Ovary (tissue), 9 donors: ENCODE results near the gene TLE4. TPM values are rescaled to one million over a fixed set of nuclear protein-coding genes. Genes with fewer than 3 reads are reported as not detected.

ENCODE experiments used
- DNase-seq, 5 donors: peaks; one replicate each; pipeline ENCODE4 v3.0.0-alpha.2; 2019 to 2020
- H3K27ac ChIP-seq, 2 donors: fragments of 200-600 bp; one replicate each; pipeline versions ENCODE4 v1.5.1 to v1.8.0; 2019 to 2022
- H3K27me3 ChIP-seq: fragments of 200-600 bp; one replicate; pipeline ENCODE4 v1.8.0; 2022
- H3K36me3 ChIP-seq: fragments of 200-600 bp; sonication (generic); one replicate; pipeline ENCODE4 v1.5.1; 2019
- H3K4me1 ChIP-seq: one replicate; pipeline ENCODE4 v1.8.1; 2013; ENCODE audit warnings: mild to moderate bottlenecking, moderate library complexity; ENCODE audit not compliant: insufficient read depth
- H3K4me3 ChIP-seq: fragments of 200-600 bp; sonication (generic); one replicate; pipeline ENCODE4 v1.5.1; 2017
- H3K9me3 ChIP-seq, 2 donors: fragments of 200-600 bp in 1 of 2; sonication (generic) in 1 of 2; one replicate each; pipeline versions ENCODE4 v1.5.1 to v1.8.1; 2013 to 2019; ENCODE audit warnings: mild to moderate bottlenecking in 1 of 2, moderate library complexity in 1 of 2
- EP300 ChIP-seq: sonication (generic); formaldehyde crosslinking; IDR thresholded peaks from one replicate; pipeline ENCODE4 v1.6.1; 2017; ENCODE audit warnings: antibody characterized with exemption
- POLR2A ChIP-seq: fragments of 450-650 bp; IDR thresholded peaks from one replicate; pipeline ENCODE4 v1.6.1; 2017; ENCODE audit warnings: antibody characterized with exemption, mild to moderate bottlenecking, moderate library complexity
- WGBS, 3 donors: extraction: QIAGEN DNeasy Blood & Tissue Kit in 1 of 3; methylation state at CpG; one replicate each; pipeline versions ENCODE4 v1.1.5 to v1.1.7; 2013 to 2017; 5-methylcytosine and 5-hydroxymethylcytosine counted together
- intact Hi-C, 4 donors: fragments of 100-400 bp; cut with DNase I; formaldehyde crosslinking; loops; one replicate each; pipeline versions ENCODE4 v1.11.0 to v1.15.1; 2022 to 2023
- polyA plus RNA-seq, 2 donors: library from polyadenylated mRNA; stranded (reverse); fragments of 200-250 nt in 1 of 2; fragments of 350-450 nt in 1 of 2; fragmentation: Illumina TruSeq in 1 of 2; extraction: RNeasy Lipid Tissue Mini Kit (QIAGEN cat#74804) in 1 of 2; gene quantifications; one replicate each; pipeline ENCODE4 v1.2.3, GENCODE V29; 2013 to 2014
- total RNA-seq, 7 donors: library from RNA; depleted of rRNA in 2 of 7; stranded (reverse); fragments of >200 nt in 2 of 7; fragmentation: NEBNext Ultra II Directional in 3 of 7; extraction: Animal tissue kit (Norgen Biotek cat#: 25700) in 3 of 7; gene quantifications; one replicate each; pipeline versions ENCODE4 v1.1.0 to v1.2.4, GENCODE V29; 2016 to 2023
- TF ChIP-seq, protein P1 (sequence below), 3 donors: fragments of 450-650 bp in 2 of 3; fragments of 200-600 bp in 1 of 3; IDR thresholded peaks; one replicate each; pipeline versions ENCODE4 v1.5.1 to v1.8.0; 2016 to 2022; ENCODE audit warnings: antibody characterized with exemption in 3 of 3, mild to moderate bottlenecking in 1 of 3
- donor health status: DM: no; HTN: no; CAD: no; lungs with moderate emphysema.
- donor health status: DM: no; HTN: no; CAD: no.
- donor health status: Bipolar disorder and iron deficiency.
- donor health status: DM: yes; HTN: yes; CAD: no.
- donor health status: DM: no; HTN: no; CAD: no.
- donor health status: DM: yes; HTN: yes; CAD: no.

The TLE4 gene
- total and polyA plus RNA-seq, 9 donors, result 34.6 to 67.5 (median 54.6) TPM

- 21 to 29% (median 24%) methylated on average over 18 of the region's 18 CpGs for WGBS, 3 donors
- Histone ChIP-seq H3K36me3 (no peaks in the 10 kb centered on the region), H3K27ac (peak overlapping the region in 1 of 2 donors; percentile 72), H3K4me1 (no peaks in the 10 kb centered on the region), H3K9me3 (no peaks in the 10 kb centered on the region), H3K4me3 (peak overlapping the region; percentile 68), H3K27me3 (no peaks in the 10 kb centered on the region)
- TF ChIP-seq, protein P1, sequence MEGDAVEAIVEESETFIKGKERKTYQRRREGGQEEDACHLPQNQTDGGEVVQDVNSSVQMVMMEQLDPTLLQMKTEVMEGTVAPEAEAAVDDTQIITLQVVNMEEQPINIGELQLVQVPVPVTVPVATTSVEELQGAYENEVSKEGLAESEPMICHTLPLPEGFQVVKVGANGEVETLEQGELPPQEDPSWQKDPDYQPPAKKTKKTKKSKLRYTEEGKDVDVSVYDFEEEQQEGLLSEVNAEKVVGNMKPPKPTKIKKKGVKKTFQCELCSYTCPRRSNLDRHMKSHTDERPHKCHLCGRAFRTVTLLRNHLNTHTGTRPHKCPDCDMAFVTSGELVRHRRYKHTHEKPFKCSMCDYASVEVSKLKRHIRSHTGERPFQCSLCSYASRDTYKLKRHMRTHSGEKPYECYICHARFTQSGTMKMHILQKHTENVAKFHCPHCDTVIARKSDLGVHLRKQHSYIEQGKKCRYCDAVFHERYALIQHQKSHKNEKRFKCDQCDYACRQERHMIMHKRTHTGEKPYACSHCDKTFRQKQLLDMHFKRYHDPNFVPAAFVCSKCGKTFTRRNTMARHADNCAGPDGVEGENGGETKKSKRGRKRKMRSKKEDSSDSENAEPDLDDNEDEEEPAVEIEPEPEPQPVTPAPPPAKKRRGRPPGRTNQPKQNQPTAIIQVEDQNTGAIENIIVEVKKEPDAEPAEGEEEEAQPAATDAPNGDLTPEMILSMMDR (IDR thresholded peaks at IDR 0.05), result no peak
- no peak for TF ChIP-seq EP300
- no peak for TF ChIP-seq POLR2A
- DNase-seq, result peak in 1 of 5 donors; percentile 21
- intact Hi-C loops, result loop anchor here in 2 of 4 donors (10.0 kb wide), 1 partner anchor 245 kb away; no protein-coding TSS in a partner anchor
Measured at GRCh38 chr9:79569814-79570447, 1.8 kb upstream of the TLE4 start.

- WGBS, 3 donors, result 0 to 1% (median 1%) methylated on average over 68 to 69 of the region's 69 CpGs
- Histone ChIP-seq H3K27me3 (no peaks in the 10 kb centered on the region), H3K4me1 (no peaks in the 10 kb centered on the region), H3K9me3 (no peaks in the 10 kb centered on the region), H3K36me3 (no peaks in the 10 kb centered on the region), H3K4me3 (peak overlapping the region; percentile 68), H3K27ac (peak overlapping the region; percentile 48 to 72)
- TF ChIP-seq, protein P1 (IDR thresholded peaks at IDR 0.05), result no peak
- TF ChIP-seq POLR2A (no peak), EP300 (no peak)
- DNase-seq, result peak in 4 of 5 donors; percentile 49 to 71 (median 62)
- intact Hi-C loops, result loop anchor here in 2 of 4 donors (10.0 kb wide), 1 partner anchor 244 kb away; no protein-coding TSS in a partner anchor
Measured at GRCh38 chr9:79570448-79571308, 1.1 kb upstream of the TLE4 start.

- Histone ChIP-seq H3K4me1 (no peaks in the 10 kb centered on the region), H3K36me3 (no peaks in the 10 kb centered on the region), H3K4me3 (peak overlapping the region; percentile 91), H3K27ac (peak overlapping the region; percentile 94), H3K9me3 (no peaks in the 10 kb centered on the region), H3K27me3 (no peaks in the 10 kb centered on the region)
- WGBS, 3 donors, result 0 to 1% (median 0%) methylated on average over 46 to 48 of the region's 48 CpGs
- DNase-seq, result no peak
- intact Hi-C loops, result loop anchor here in 2 of 4 donors (10.0 kb wide), 1 partner anchor 243 kb away; no protein-coding TSS in a partner anchor
- no peak for TF ChIP-seq EP300
- TF ChIP-seq POLR2A, result no peak
- TF ChIP-seq, protein P1 (IDR thresholded peaks at IDR 0.05), result no peak
Measured at GRCh38 chr9:79572032-79572607, 355 bp downstream of the TLE4 start.
